Measurements from ENCODE around the gene EMC7. TPM values are rescaled to one million over a fixed set of nuclear protein-coding genes. Genes with fewer than 3 reads are reported as not detected.
"Not testable (repeated sequence)": the region's sequence is repeated elsewhere in the genome, so short reads cannot be mapped to it uniquely, and the experiment has no call there.

EMC7 gene
- total and polyA plus RNA-seq, 10 donors = 27.1 to 47.5 (median 39.4) TPM

DNA sequence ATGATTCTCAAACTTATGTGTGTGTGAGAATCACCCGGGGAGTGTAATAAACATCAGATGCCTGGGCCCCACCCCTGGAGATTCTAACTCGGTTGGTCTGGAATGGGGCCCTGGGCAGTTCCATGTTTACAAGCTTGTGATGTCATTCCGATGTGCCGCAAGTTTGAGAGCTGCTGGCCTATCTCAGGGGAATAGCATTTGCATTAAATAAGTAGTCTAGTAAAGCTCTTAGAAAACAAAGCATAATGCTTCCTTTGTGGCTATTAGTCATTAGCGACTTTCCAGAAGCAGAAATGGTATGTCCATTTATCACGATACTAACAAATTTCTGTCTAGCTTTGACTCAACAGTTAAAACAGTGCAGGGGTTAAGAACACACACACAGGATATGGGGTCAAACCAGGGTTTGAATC is 21.1 kb upstream of the EMC7 start:
- no peaks in the 10 kb centered on the region for H3K9me3 ChIP-seq
- intact Hi-C loops (cut with DNase I; ENCODE audit: low total_unique reads) = no loop called here
- WGBS, 5 donors = 45 to 79% (median 64%) methylated on average over 6 of the region's 6 CpGs

GRCh38 chr15:34121786-34122185 is 20.1 kb upstream of the EMC7 start:
- H3K9me3 ChIP-seq; H3K27ac ChIP-seq; DNase-seq; H3K4me1 ChIP-seq; intact Hi-C loops (cut with DNase I; ENCODE audit: low total_unique reads); H3K36me3 ChIP-seq; H3K4me3 ChIP-seq: not testable (repeated sequence)
- 73 to 89% (median 79%) methylated on average over 12 of the region's 12 CpGs for WGBS, 5 donors
- peaks cover 0 to 20% (median 0%) of the 10 kb centered on the region in 7 donors for H3K27me3 ChIP-seq (replicated peaks in 1 of 7)

More for the DNA sequence above, 21.1 kb upstream of the EMC7 start:
- Histone ChIP-seq H3K4me1 (no peaks in the 10 kb centered on the region), H3K4me3 (no peak overlapping the region), H3K27ac (no peak overlapping the region), H3K36me3 (no peaks in the 10 kb centered on the region), H3K27me3 (replicated peaks in 1 of 7) (peaks cover 0 to 12% (median 0%) of the 10 kb centered on the region in 7 donors)
- no peak for TF ChIP-seq POLR2A (IDR thresholded peaks at IDR 0.05)
- TF ChIP-seq POLR2AphosphoS5 (IDR thresholded peaks at IDR 0.05) = no peak
- no peak for TF ChIP-seq CTCF (IDR thresholded peaks at IDR 0.05 in 8 of 11, conservative IDR thresholded peaks at IDR 0.05 in 3 of 11)
- no peak for DNase-seq

DNA sequence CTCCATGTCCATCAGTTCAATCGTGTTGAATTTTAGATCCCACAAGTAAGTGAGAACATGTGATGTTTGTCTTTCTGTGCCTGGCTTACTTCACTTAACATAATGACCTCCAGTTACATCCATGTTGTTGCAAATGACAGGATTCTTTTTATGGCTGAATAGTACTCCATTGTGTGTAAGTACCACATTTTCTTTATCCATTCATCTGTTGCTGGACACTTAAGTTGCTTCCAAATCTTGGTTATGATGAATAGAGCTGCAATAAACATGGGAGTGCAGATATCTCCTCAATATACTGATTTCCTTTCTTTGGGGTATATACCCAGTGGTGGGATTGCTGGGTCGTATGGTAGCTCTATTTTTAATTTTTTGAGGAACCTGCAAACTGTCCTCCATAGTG is 18.8 kb upstream of the EMC7 start:
- H3K27me3 ChIP-seq (replicated peaks in 1 of 7) = peaks cover 0 to 34% (median 0%) of the 10 kb centered on the region in 7 donors
- 56 to 63% (median 61%) methylated on average over 2 of the region's 2 CpGs for WGBS, 5 donors
- H3K27ac ChIP-seq; DNase-seq; H3K36me3 ChIP-seq; H3K4me3 ChIP-seq; H3K9me3 ChIP-seq; intact Hi-C loops (cut with DNase I; ENCODE audit: low total_unique reads); H3K4me1 ChIP-seq: not testable (repeated sequence)

DNA sequence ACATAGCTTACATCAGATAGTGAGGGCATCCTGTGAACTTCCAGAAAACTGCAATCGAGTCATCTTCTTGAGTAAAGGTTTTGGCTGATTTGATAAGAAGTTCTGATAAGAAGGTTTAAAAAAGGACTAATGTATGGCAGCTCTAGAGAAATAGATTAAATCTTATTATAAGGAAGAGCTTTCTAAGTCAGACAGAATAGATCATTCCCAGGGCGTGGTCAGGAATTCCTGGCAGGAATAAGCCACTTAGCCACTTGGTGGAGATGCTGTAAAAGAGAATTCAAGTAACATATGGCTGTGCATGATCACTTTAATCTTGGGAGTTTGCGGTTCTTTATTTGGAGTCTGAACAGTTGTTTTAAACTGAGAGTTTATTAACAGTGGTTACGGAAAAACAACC is 17.6 kb upstream of the EMC7 start:
- 75 to 83% (median 76%) methylated on average over 4 of the region's 4 CpGs for WGBS, 5 donors
- H3K4me3 ChIP-seq = no peak overlapping the region
- TF ChIP-seq POLR2AphosphoS5 (IDR thresholded peaks at IDR 0.05) (no peak), POLR2A (IDR thresholded peaks at IDR 0.05) (no peak), CTCF (IDR thresholded peaks at IDR 0.05 in 8 of 11, conservative IDR thresholded peaks at IDR 0.05 in 3 of 11) (no peak)
- intact Hi-C loops (cut with DNase I; ENCODE audit: low total_unique reads) = no loop called here
- H3K4me1 ChIP-seq = no peaks in the 10 kb centered on the region
- no peaks in the 10 kb centered on the region for H3K9me3 ChIP-seq
- DNase-seq = no peak
- no peak overlapping the region for H3K27ac ChIP-seq
- H3K36me3 ChIP-seq = no peaks in the 10 kb centered on the region
- H3K27me3 ChIP-seq (replicated peaks in 1 of 7) = peaks cover 0 to 45% (median 7%) of the 10 kb centered on the region in 7 donors

GRCh38 chr15:34116620-34117019 is 15.0 kb upstream of the EMC7 start:
- no peaks in the 10 kb centered on the region for H3K4me1 ChIP-seq
- intact Hi-C loops (cut with DNase I; ENCODE audit: low total_unique reads) = no loop called here
- H3K27me3 ChIP-seq (replicated peaks in 1 of 7) = peaks cover 0 to 52% (median 7%) of the 10 kb centered on the region in 7 donors
- TF ChIP-seq POLR2AphosphoS5 (IDR thresholded peaks at IDR 0.05) = no peak
- no peak for TF ChIP-seq CTCF (IDR thresholded peaks at IDR 0.05 in 8 of 11, conservative IDR thresholded peaks at IDR 0.05 in 3 of 11)
- TF ChIP-seq POLR2A (IDR thresholded peaks at IDR 0.05) = no peak
- no peak overlapping the region for H3K4me3 ChIP-seq
- no peak for DNase-seq
- WGBS, 5 donors = 83 to 94% (median 92%) methylated on average over 2 of the region's 2 CpGs
- H3K27ac ChIP-seq = no peak overlapping the region
- H3K36me3 ChIP-seq = no peaks in the 10 kb centered on the region
- no peaks in the 10 kb centered on the region for H3K9me3 ChIP-seq
